Measurements from ENCODE around the gene BAZ1A. TPM values are rescaled to one million over a fixed set of nuclear protein-coding genes. Genes with fewer than 3 reads are reported as not detected.

BAZ1A gene
- total RNA-seq, 2 donors from 2014 or later, result 3.4 to 11.8 TPM

- Histone ChIP-seq H3K4me1 (no peaks in the 10 kb centered on the region), H3K27ac (no peak overlapping the region), H3K36me3 (no peaks in the 10 kb centered on the region), H3K9me3 (no peaks in the 10 kb centered on the region), H3K4me3 (no peak overlapping the region), H3K27me3 (no peaks in the 10 kb centered on the region)
- TF ChIP-seq CTCF (IDR thresholded peaks at IDR 0.05), result no peak
- DNase-seq (ENCODE audit: low spot score), result no peak
Observed at GRCh38 chr14:34833549-34834523, 41.3 kb downstream of the BAZ1A start.

GRCh38 chr14:34826661-34827060, 48.5 kb downstream of the BAZ1A start:
- TF ChIP-seq CTCF (IDR thresholded peaks at IDR 0.05), result no peak
- no peaks in the 10 kb centered on the region for H3K4me1 ChIP-seq
- no peaks in the 10 kb centered on the region for H3K9me3 ChIP-seq
- no peak overlapping the region for H3K4me3 ChIP-seq
- H3K27ac ChIP-seq, result no peak overlapping the region
- no peaks in the 10 kb centered on the region for H3K27me3 ChIP-seq
- no peak for DNase-seq (ENCODE audit: low spot score)
- peaks cover 4% of the 10 kb centered on the region for H3K36me3 ChIP-seq

GRCh38 chr14:34824826-34825225, 50.3 kb downstream of the BAZ1A start:
- Histone ChIP-seq H3K27ac (no peak overlapping the region), H3K36me3 (peaks cover 4% of the 10 kb centered on the region), H3K27me3 (no peaks in the 10 kb centered on the region), H3K4me3 (no peak overlapping the region), H3K4me1 (no peaks in the 10 kb centered on the region), H3K9me3 (no peaks in the 10 kb centered on the region)
- TF ChIP-seq CTCF (IDR thresholded peaks at IDR 0.05), result no peak
- no peak for DNase-seq (ENCODE audit: low spot score)

GRCh38 chr14:34824256-34824655, 50.9 kb downstream of the BAZ1A start:
- no peak for TF ChIP-seq CTCF (IDR thresholded peaks at IDR 0.05)
- peaks cover 4% of the 10 kb centered on the region for H3K36me3 ChIP-seq
- no peak for DNase-seq (ENCODE audit: low spot score)
- H3K27ac ChIP-seq, result no peak overlapping the region
- no peaks in the 10 kb centered on the region for H3K27me3 ChIP-seq
- no peaks in the 10 kb centered on the region for H3K4me1 ChIP-seq
- no peaks in the 10 kb centered on the region for H3K9me3 ChIP-seq
- H3K4me3 ChIP-seq, result no peak overlapping the region

GRCh38 chr14:34817768-34818167, 57.4 kb downstream of the BAZ1A start:
- Histone ChIP-seq H3K4me3 (no peak overlapping the region), H3K27ac (no peak overlapping the region), H3K4me1 (no peaks in the 10 kb centered on the region), H3K36me3 (peaks cover 4% of the 10 kb centered on the region), H3K9me3 (no peaks in the 10 kb centered on the region), H3K27me3 (no peaks in the 10 kb centered on the region)
- DNase-seq (ENCODE audit: low spot score), result no peak
- no peak for TF ChIP-seq CTCF (IDR thresholded peaks at IDR 0.05)

All from right atrium auricular region (tissue), 2 donors.